NB4 (cell line): ENCODE data around the gene CDH12.

Source experiments
- CTCF ChIP-seq: IDR thresholded peaks from one replicate; pipeline ENCODE4 v1.5.1; 2012; ENCODE audit warnings: low read depth, low read length
- MAX ChIP-seq: IDR thresholded peaks from 2 replicates; pipeline ENCODE4 v1.6.1; 2011; ENCODE audit warnings: low read depth, low read length
- MYC ChIP-seq: IDR thresholded peaks from 2 replicates; pipeline ENCODE4 v1.6.1; 2011; ENCODE audit warnings: low read depth, low read length
- POLR2A ChIP-seq: IDR thresholded peaks from 2 replicates; pipeline ENCODE4 v1.6.1; 2011; ENCODE audit warnings: mild to moderate bottlenecking; ENCODE audit not compliant: insufficient read length; ENCODE audit errors: extremely low read depth

GRCh38 chr5:22521521-22521920 lies 331.6 kb downstream of the CDH12 start:
- TF ChIP-seq CTCF, result no peak
- TF ChIP-seq MAX, result no peak
- TF ChIP-seq POLR2A, result no peak
- no peak for TF ChIP-seq MYC
